HAP-1 (cell line): ENCODE data around the gene LZTFL1.
A peak's percentile ranks its signal among the peaks of the same experiment; 100 is the strongest.
"Not testable (repeated sequence)": the region's sequence is repeated elsewhere in the genome, so short reads cannot be mapped to it uniquely, and the experiment has no call there.

Experiments
- DNase-seq, 2 experiments: peaks; one replicate each; pipeline ENCODE4 v3.0.0-alpha.2; 2016 to 2020; ENCODE audit warnings: low spot score in 2 of 2
- H3K27me3 ChIP-seq: fragments of 250-450 bp; sonication (Bioruptor Pico); 2 replicates; pipeline ENCODE4 v1.5.1; 2020; ENCODE audit warnings: low read depth, mild to moderate bottlenecking, moderate library complexity
- H3K36me3 ChIP-seq: fragments of 250-450 bp; sonication (Bioruptor Pico); replicated peaks from 2 replicates; pipeline ENCODE4 v1.5.1; 2020; ENCODE audit warnings: mild to moderate bottlenecking
- H3K4me1 ChIP-seq: fragments of 250-450 bp; sonication (Bioruptor Pico); 2 replicates; pipeline ENCODE4 v1.5.1; 2020; ENCODE audit warnings: mild to moderate bottlenecking
- H3K4me3 ChIP-seq: fragments of 250-450 bp; sonication (Bioruptor Pico); 2 replicates; pipeline ENCODE4 v1.5.1; 2020; ENCODE audit warnings: mild to moderate bottlenecking, moderate library complexity
- H3K9me3 ChIP-seq: fragments of 250-450 bp; sonication (Bioruptor Pico); 2 replicates; pipeline ENCODE4 v1.5.1; 2020; ENCODE audit warnings: mild to moderate bottlenecking, moderate library complexity
- in situ Hi-C: fragments of 300-500 bp; cut with MboI; formaldehyde crosslinking; loops from 3 replicates; pipeline ENCODE4 v1.14.3; 2020; ENCODE audit warnings: low sequenced_read_pairs, inconsistent platforms, mixed read lengths

LZTFL1 gene

DNA sequence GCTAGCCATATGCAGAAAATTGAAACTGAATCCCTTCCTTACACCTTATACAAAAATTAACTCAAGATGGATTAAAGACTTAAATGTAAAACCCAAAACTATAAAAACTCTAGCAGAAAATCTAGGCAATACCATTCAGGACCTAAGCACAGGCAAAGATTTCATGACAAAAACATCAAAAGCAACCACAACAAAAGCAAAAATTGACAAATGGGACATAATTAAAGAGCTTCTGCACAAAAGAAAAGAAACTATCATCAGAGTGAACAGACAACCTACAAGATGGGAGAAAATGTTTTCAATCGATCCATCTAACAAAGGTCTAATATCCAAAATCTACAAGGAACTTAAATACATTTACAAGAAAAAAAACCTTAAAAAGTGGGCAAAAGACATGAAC is 14.4 kb upstream of the LZTFL1 start:
- H3K4me3 ChIP-seq, H3K9me3 ChIP-seq, in situ Hi-C loops, DNase-seq, H3K27me3 ChIP-seq, H3K36me3 ChIP-seq, H3K4me1 ChIP-seq: not testable (repeated sequence)

DNA sequence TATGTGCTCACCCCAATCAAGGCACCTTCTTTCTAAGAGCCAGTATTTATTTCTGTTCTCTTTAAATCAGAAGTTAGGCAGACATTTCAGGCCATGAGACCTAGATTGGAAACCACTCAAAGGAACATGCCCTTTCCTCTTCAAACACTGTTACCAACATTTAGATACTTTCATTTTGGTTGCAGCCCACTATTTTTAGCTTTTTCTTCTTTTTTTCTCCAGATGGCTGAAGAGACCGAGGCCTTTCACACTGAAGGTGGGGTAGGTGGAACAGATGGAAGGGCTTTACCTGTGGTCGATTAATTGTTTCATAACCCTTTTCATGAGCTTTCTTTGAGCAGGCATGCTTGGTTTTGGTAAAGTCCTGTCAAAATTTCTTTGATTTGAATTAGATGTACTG is 10.9 kb upstream of the LZTFL1 start:
- no peak for DNase-seq
- in situ Hi-C loops, result no loop called here
- Histone ChIP-seq H3K4me1 (no peaks in the 10 kb centered on the region), H3K36me3 (no peaks in the 10 kb centered on the region), H3K27me3 (peaks cover 18% of the 10 kb centered on the region), H3K9me3 (no peaks in the 10 kb centered on the region), H3K4me3 (no peak overlapping the region)

DNA sequence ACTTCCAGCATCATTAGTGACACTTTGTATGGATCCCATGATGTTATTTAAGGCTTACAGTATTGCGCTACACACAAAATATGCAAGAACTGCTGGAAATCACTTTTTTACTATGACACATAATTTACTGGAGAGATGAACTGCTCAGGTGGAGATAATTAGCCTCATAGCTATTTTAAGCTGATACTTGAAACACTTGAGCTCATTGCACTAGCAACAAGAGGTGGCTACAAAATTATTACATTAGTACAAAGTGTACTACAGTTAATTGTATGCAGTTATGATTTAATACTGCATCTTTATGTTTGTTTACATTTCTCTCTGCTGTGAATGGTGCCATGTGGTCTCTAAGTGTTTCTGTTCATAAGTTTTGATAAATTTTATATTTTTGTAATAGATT is 6.5 kb upstream of the LZTFL1 start:
- no peaks in the 10 kb centered on the region for H3K36me3 ChIP-seq
- no peaks in the 10 kb centered on the region for H3K9me3 ChIP-seq
- H3K4me3 ChIP-seq, result no peak overlapping the region
- DNase-seq, result no peak
- no peaks in the 10 kb centered on the region for H3K4me1 ChIP-seq
- in situ Hi-C loops, result no loop called here
- H3K27me3 ChIP-seq, result peaks cover 32% of the 10 kb centered on the region

DNA sequence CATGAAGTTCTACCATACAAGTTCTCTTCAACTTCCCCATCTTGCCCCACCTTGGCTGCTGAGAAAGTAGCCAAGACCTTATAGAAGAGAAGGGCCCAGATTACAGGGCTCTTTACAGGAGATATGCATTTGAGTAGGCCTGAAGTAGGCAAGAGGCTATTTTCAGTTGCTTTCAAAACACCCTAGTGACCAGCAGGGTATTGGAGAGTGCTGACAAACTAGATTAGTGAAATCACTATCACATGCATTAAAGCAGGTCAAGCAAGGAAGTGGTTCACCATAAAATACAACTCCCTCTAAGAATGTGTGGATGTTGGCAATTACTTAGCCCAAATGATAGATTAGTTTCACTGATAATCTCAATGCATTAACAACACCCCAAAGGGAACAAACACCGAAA is 2.7 kb upstream of the LZTFL1 start:
- H3K27me3 ChIP-seq, result peaks cover 23% of the 10 kb centered on the region
- H3K9me3 ChIP-seq, result 0 out of 2 replicates have a peak, but pooled peaks cover 2% of the 10 kb centered on the region
- H3K4me3 ChIP-seq, result no peak overlapping the region
- in situ Hi-C loops, result no loop called here
- no peak for DNase-seq
- peaks cover 3% of the 10 kb centered on the region; the same call in 1 of the 2 replicates for H3K4me1 ChIP-seq
- H3K36me3 ChIP-seq, result no peaks in the 10 kb centered on the region

DNA sequence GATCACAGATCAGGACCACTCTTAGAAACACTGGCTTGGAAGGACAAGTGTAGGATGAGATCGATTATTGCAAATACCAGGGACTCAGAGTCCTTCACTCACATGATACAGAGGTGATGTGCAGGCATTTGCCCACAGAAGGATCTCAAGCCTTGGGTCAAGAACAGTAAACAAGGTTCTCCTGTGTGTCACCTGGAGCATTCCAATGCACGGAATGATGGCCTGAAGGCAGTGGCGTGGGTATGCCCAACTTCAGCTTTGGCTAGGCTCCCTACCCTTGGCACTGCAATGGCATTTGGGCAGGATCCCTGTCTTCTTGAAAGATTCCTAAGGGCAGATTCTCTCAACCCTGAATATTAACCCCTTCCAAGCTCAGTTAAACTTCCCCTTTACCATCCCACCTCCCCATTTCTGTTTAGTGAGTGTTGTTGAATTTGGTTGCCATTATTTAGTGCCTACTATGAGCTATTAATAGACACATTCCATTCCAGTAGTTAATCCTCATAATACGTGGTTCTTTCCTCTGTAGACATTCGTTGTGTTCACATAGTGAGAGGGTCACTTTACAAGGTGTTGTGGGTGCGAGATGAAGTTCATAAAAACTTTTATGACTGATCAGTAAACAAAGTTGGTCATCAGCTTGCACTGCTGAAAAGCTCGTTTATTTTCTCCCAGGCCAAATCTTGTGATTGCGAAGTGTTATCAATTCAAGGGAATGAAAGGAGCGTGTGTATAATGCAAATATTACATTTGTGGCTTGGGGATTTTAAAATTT is 1.1 kb upstream of the LZTFL1 start:
- in situ Hi-C loops, result no loop called here
- no peaks in the 10 kb centered on the region for H3K36me3 ChIP-seq
- H3K27me3 ChIP-seq, result peaks cover 16% of the 10 kb centered on the region
- H3K9me3 ChIP-seq, result 0 out of 2 replicates have a peak, but pooled peaks cover 2% of the 10 kb centered on the region
- H3K4me3 ChIP-seq, result no peak overlapping the region
- DNase-seq, result no peak
- peaks cover 3% of the 10 kb centered on the region; the same call in 1 of the 2 replicates for H3K4me1 ChIP-seq

DNA sequence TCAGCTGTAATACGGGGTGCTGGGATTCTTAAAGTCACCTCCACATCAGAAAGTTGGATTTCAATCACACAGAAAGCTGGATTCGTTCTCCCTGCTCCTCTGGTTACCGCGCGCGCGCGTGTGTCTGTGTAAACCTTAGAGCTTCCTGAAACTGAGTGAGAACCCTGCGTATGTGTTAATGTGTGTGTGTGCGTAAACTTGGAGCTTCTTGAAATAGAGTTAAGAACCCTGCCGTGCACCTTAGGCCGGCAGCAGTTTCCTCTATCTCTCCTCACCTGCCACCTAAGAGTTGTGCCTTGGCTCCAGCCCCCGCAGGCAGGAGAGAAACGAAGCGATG is 531 bp downstream of the LZTFL1 start:
- in situ Hi-C loops, result no loop called here
- H3K27me3 ChIP-seq, result peaks cover 10% of the 10 kb centered on the region
- DNase-seq, result no peak
- peaks cover 3% of the 10 kb centered on the region; the same call in 1 of the 2 replicates for H3K4me1 ChIP-seq
- peak overlapping the region; percentile 63 for H3K4me3 ChIP-seq
- 0 out of 2 replicates have a peak, but pooled peaks cover 2% of the 10 kb centered on the region for H3K9me3 ChIP-seq
- H3K36me3 ChIP-seq, result no peaks in the 10 kb centered on the region

DNA sequence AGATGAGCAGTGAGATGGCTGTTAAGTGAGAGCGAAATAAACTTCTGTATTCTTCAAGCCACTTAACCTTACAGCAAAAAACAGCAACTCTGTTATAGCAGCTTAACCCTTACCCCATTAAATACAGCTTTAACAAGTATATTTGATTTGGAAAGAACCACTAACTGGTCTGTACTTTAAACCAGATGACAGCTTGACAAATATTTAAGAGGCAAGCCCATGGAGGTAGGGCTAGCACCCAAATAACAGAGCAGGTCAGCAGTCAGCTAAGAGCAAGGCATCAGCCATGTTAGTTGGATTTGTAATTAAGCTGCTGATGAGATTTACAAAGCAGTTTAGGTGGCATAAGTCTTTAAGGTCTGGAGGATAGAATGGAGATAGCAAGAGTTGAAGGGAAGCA is 3.5 kb downstream of the LZTFL1 start:
- Histone ChIP-seq H3K36me3 (no peaks in the 10 kb centered on the region), H3K9me3 (0 out of 2 replicates have a peak, but pooled peaks cover 2% of the 10 kb centered on the region), H3K27me3 (no peaks in the 10 kb centered on the region), H3K4me1 (peaks cover 3% of the 10 kb centered on the region; the same call in 1 of the 2 replicates), H3K4me3 (no peak overlapping the region)
- no peak for DNase-seq
- in situ Hi-C loops, result no loop called here

DNA sequence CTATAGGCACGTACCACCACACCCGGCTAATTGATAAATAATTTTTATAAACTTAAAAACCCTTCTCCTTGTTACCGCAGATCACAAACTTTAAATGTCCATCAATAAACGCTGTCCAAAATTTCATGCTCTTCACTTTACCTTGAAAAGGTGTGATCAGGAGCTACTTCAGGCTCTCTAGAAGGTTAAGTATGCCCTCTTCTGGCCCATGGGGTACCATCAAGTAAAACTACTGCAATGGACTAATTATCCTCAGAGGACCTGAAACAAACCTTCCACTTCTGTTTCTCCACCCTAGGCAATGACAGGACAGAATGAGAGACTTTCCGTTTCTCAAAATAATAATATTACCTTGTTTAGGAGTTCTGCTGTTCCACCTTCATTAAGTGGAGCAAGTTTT is 9.2 kb downstream of the LZTFL1 start:
- Histone ChIP-seq H3K9me3 (no peaks in the 10 kb centered on the region), H3K27me3 (no peaks in the 10 kb centered on the region), H3K4me1 (no peaks in the 10 kb centered on the region), H3K36me3 (no peaks in the 10 kb centered on the region; the same call in 1 of the 2 replicates), H3K4me3 (no peak overlapping the region)
- in situ Hi-C loops, result no loop called here
- DNase-seq, result no peak

DNA sequence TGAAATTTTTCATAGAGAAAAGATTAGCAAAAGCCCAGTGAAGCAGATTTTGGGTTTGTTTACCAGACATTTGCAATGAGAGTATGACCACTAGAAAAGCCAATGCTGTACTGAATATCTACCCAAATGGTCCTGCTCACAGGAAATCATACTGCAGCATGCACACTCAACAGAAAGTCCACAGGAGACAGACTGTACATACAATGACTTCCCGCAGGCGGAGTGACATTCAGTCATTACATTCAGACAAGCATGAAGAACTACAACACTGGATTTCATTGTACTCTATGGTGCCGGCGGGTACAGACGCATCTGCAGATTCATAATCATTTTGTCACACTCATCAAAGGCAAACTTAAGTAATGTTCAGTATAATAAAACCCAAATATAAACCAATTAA is 11.8 kb downstream of the LZTFL1 start:
- Histone ChIP-seq H3K9me3 (no peaks in the 10 kb centered on the region), H3K36me3 (no peaks in the 10 kb centered on the region; the same call in 1 of the 2 replicates), H3K27me3 (no peaks in the 10 kb centered on the region), H3K4me1 (no peaks in the 10 kb centered on the region), H3K4me3 (no peak overlapping the region)
- in situ Hi-C loops, result no loop called here
- DNase-seq, result no peak

DNA sequence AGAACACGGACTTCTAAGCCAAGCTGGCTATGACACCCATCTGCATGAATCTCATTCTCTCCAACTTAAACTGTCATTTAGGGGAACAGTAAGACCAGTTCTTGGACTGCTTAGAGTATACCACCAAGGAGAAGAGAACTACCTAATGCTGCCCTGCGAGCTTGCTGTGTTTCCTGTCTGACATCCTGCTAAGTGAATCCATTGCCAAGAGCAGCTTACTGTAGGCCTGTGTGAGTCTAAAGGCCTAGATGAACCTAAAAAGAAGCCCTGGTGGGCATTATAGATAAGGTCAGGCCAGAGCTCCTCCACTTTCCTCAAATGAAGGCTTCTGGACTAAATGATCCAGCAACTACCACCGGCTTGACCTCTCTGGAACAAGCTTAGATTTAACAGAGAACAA is 15.0 kb downstream of the LZTFL1 start:
- no peaks in the 10 kb centered on the region for H3K36me3 ChIP-seq
- DNase-seq, result no peak
- H3K4me3 ChIP-seq, result no peak overlapping the region
- H3K27me3 ChIP-seq, result no peaks in the 10 kb centered on the region
- H3K4me1 ChIP-seq, result no peaks in the 10 kb centered on the region
- no peaks in the 10 kb centered on the region for H3K9me3 ChIP-seq
- in situ Hi-C loops, result no loop called here

DNA sequence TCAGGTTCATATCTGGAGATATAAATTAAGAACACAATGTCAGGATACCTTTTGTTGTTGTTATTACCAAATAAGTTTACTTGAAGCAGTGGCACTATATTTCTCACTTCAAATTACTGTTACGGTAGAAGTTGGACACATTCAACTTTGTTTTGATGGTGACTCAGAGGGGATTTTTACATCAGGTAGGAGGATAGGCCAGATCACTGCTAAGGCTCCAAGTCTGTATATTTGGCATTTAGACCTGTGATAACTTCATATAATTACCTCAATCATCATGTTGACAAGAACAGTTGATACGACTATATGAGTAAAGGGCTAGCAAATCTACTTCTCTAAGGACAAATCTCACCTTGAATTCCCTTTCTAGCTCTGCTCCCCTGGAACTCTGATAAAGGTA is 15.6 kb downstream of the LZTFL1 start:
- no peaks in the 10 kb centered on the region for H3K4me1 ChIP-seq
- in situ Hi-C loops, result no loop called here
- H3K27me3 ChIP-seq, result no peaks in the 10 kb centered on the region
- H3K36me3 ChIP-seq, result no peaks in the 10 kb centered on the region
- H3K9me3 ChIP-seq, result no peaks in the 10 kb centered on the region
- no peak overlapping the region for H3K4me3 ChIP-seq
- DNase-seq, result no peak

DNA sequence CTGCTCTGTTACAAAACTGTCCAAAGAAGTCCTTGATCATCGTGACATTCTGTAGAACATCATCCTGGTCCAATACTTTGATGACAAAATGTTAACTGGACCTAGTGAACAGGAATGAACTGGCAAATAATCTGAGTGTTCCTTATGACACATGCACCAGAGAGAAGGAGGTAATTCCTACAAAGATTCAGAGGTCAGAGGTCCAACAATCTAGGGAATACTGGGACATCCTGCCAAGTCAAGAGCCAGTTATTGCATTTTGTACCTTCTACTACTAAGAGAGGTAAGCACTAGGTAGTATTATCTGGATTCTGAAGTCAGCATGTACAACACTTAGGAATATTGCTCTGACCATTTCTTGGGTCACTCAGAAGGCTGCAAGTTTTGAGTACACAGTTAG is 20.8 kb downstream of the LZTFL1 start:
- in situ Hi-C loops, result no loop called here
- no peak for DNase-seq
- Histone ChIP-seq H3K27me3 (no peaks in the 10 kb centered on the region), H3K4me3 (no peak overlapping the region), H3K4me1 (no peaks in the 10 kb centered on the region), H3K9me3 (peaks cover 3% of the 10 kb centered on the region; the same call in 1 of the 2 replicates), H3K36me3 (no peaks in the 10 kb centered on the region)

DNA sequence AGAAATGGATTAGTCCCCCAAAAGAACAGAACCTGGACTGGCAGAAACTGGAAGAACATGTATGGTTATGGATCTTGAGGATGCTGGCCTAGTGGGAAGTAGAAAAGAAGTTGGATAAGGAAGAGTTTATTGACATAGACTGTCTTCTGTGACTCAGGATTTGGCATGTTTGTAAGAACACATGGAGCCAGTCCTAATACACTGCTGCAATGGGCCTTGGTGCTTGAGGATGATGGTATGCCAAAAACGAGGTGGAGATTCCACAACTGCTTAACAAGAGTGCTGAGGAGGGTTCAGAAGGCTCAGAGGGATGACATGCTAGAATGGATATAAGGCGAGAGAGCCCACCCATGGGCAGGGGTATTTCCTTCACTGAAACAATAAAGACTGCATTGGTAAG is 22.4 kb downstream of the LZTFL1 start:
- in situ Hi-C loops, result no loop called here
- Histone ChIP-seq H3K4me3 (no peak overlapping the region), H3K4me1 (no peaks in the 10 kb centered on the region), H3K27me3 (no peaks in the 10 kb centered on the region), H3K36me3 (no peaks in the 10 kb centered on the region), H3K9me3 (peaks cover 3% of the 10 kb centered on the region; the same call in 1 of the 2 replicates)
- no peak for DNase-seq

DNA sequence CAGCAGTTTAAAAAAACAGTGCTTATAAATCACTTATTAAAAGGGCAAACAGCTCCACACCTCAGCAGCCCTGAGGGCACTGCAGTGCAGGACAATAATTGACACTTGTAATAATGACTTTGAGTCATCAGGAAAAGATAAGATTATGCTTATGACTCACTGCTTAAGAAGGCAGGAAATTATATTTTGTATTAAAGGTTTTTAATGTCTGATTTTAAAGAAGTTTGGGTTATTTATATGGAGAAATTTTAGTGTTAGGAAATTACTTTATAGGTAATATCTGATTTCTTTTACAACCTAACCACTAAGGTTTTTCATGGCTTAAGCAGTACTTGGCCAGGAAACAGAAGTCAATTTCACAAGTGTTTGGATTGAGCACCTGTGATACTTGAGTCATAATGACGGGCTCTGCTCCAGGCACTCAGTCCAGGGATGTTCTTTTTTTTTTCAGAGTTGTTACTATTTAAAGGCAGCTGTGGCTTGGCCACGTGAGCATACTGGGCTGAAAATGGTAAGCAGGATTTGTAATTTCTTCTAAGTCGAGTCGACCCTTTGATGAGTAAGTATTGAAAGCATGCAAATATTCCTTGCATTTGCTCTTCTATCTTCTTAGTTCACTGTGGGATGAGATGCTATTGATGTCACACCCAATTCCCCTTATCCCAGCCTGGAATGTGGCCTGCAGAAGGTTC is 23.9 kb downstream of the LZTFL1 start:
- Histone ChIP-seq H3K4me1 (no peaks in the 10 kb centered on the region), H3K9me3 (peaks cover 3% of the 10 kb centered on the region; the same call in 1 of the 2 replicates), H3K27me3 (no peaks in the 10 kb centered on the region), H3K4me3 (no peak overlapping the region), H3K36me3 (no peaks in the 10 kb centered on the region)
- in situ Hi-C loops, result no loop called here
- DNase-seq, result no peak
